ENCODE data around the gene AMFR. TPM values are rescaled to one million over a fixed set of nuclear protein-coding genes. Genes with fewer than 3 reads are reported as not detected.

The AMFR gene
- total RNA-seq, 4 donors from 2014 or later = 172 to 216 (median 194) TPM

DNA sequence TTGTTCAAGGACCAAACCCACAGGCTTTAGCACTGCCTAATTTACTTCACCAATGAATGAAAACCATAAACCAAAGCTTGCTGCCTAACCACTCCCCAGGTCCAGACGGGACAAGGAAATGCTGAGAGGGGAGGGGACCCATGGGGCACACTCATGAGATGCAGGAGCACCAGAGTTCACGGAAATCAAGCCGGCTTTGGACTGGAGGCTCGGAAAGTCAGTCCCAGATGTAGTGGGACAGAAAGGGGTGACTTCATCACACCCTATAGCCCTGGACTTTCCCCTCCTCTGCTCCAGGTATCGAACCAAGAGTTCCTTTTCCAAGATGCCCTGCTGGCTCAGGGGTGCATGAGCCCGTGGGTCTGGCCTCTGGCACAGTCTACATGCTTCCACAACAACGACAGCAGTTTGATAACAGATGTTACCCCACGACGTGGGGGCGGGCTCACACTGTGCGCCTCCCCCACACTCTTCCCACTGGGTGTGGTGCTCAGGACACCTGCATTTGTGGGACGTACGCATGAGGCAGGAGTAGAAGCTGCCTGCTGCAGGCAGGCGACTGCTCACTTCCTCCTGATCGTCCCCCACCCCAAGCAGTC lies 63.2 kb downstream of the AMFR start:
- Histone ChIP-seq H3K36me3 (peaks cover 4 to 65% of the 10 kb centered on the region in 2 donors), H3K27ac (no peak overlapping the region), H3K4me3 (no peak overlapping the region), H3K27me3 (no peaks in the 10 kb centered on the region), H3K9me3 (no peaks in the 10 kb centered on the region), H3K4me1 (peaks cover 0 to 5% (median 0%) of the 10 kb centered on the region in 3 donors)
- no peak for TF ChIP-seq EP300 (IDR thresholded peaks at IDR 0.05)
- ATAC-seq = no peak
- WGBS, 2 donors (ENCODE audit: low coverage in 1 of 2) = 72% methylated on average over 11 of the region's 15 CpGs; no CpG with 5 or more reads in 1 of the 2 donors

DNA sequence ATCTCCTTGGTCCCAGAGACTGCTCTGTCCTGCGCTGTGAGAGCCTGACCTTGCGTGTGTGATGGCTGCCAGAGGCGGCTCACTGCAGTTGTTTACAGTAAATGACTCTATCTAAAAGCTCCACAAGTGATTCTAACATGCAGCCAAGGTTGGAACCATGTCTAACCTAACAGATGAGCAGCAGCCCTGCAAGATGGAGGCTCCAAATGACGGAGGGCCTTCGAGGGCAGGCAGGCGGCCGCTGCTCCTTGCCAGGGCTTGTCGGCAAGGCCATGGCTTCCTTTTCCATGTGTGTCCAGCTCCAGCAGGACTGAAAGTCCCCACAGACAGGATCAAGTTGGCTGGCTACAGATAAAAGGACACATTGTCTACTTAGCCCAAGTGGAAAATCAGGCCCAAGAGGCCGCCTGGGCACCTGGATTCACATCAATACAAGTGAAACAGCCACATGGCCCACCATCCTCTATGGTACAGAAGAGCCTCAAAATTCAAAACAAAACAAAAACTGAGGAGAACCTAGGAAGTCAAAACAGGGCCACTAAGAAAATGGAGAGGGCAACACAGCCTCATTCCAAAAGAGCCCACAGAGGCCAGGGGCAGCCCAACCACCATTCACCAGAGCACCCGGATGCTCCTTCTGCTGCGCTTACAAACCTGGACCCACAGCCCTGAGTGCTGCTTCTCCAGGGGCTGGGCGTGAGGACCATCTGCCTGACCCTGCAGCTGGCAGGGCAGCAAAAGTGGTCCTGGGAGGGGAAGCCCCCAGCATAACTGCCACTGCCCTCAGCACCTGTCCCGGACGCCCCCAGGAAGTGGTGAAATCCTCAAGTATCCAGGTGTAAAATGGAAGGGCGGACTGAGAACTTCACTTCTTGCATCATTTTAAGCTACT lies 65.0 kb downstream of the AMFR start:
- no peaks in the 10 kb centered on the region for H3K27me3 ChIP-seq
- no peaks in the 10 kb centered on the region for H3K9me3 ChIP-seq
- H3K4me1 ChIP-seq = peaks cover 0 to 18% (median 5%) of the 10 kb centered on the region in 3 donors
- WGBS, 2 donors (ENCODE audit: low coverage in 1 of 2) = 92 to 100% methylated on average over 2 to 5 of the region's 15 CpGs
- no peak overlapping the region for H3K27ac ChIP-seq
- H3K36me3 ChIP-seq = peaks cover 4 to 50% of the 10 kb centered on the region in 2 donors
- no peak for TF ChIP-seq EP300 (IDR thresholded peaks at IDR 0.05)
- TF ChIP-seq POLR2AphosphoS5 (IDR thresholded peaks at IDR 0.05) = no peak
- no peak for TF ChIP-seq POLR2A (IDR thresholded peaks at IDR 0.05)
- TF ChIP-seq, protein P1, sequence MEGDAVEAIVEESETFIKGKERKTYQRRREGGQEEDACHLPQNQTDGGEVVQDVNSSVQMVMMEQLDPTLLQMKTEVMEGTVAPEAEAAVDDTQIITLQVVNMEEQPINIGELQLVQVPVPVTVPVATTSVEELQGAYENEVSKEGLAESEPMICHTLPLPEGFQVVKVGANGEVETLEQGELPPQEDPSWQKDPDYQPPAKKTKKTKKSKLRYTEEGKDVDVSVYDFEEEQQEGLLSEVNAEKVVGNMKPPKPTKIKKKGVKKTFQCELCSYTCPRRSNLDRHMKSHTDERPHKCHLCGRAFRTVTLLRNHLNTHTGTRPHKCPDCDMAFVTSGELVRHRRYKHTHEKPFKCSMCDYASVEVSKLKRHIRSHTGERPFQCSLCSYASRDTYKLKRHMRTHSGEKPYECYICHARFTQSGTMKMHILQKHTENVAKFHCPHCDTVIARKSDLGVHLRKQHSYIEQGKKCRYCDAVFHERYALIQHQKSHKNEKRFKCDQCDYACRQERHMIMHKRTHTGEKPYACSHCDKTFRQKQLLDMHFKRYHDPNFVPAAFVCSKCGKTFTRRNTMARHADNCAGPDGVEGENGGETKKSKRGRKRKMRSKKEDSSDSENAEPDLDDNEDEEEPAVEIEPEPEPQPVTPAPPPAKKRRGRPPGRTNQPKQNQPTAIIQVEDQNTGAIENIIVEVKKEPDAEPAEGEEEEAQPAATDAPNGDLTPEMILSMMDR (IDR thresholded peaks at IDR 0.05) = no peak
- no peak overlapping the region for H3K4me3 ChIP-seq
- no peak for ATAC-seq

DNA sequence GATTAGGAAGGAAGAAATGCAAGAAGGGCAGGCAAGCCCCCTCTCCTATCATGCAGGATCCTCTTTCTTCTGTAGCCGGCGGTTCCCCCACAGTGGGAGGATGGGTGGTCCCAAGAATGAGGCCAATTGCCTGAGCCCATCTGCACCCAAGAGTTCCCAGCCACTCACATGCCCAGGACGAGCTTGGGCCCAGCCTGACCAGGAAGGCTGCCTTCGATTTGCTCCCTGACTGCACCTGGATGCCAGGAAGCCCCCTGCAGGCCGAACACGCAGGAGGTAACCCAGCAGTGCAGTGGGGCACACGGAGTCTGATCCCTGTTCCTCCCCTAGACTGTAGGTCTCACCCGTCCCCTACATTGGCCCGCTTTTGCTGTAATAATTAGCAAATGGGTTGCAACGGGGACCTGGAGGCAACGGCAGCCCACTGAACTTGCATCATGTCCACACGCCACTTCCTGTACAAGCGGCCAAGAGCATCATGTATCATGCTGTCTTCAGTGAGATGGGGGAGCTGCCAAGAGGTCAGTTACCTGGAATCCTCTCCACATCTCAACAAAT lies 67.5 kb downstream of the AMFR start:
- Histone ChIP-seq H3K4me1 (peaks cover 0 to 18% (median 5%) of the 10 kb centered on the region in 3 donors), H3K27ac (peak overlapping the region in 3 of 4 donors; percentile 60 to 75 (median 74)), H3K27me3 (no peaks in the 10 kb centered on the region), H3K4me3 (no peak overlapping the region), H3K9me3 (no peaks in the 10 kb centered on the region), H3K36me3 (peaks cover 4 to 25% of the 10 kb centered on the region in 2 donors)
- no peak for ATAC-seq
- WGBS, 2 donors (ENCODE audit: low coverage in 1 of 2) = 81 to 92% methylated on average over 3 to 4 of the region's 13 CpGs
- TF ChIP-seq, protein P1 (IDR thresholded peaks at IDR 0.05) = no peak
- no peak for TF ChIP-seq EP300 (IDR thresholded peaks at IDR 0.05)
- TF ChIP-seq POLR2AphosphoS5 (IDR thresholded peaks at IDR 0.05) = peak; percentile 16

DNA sequence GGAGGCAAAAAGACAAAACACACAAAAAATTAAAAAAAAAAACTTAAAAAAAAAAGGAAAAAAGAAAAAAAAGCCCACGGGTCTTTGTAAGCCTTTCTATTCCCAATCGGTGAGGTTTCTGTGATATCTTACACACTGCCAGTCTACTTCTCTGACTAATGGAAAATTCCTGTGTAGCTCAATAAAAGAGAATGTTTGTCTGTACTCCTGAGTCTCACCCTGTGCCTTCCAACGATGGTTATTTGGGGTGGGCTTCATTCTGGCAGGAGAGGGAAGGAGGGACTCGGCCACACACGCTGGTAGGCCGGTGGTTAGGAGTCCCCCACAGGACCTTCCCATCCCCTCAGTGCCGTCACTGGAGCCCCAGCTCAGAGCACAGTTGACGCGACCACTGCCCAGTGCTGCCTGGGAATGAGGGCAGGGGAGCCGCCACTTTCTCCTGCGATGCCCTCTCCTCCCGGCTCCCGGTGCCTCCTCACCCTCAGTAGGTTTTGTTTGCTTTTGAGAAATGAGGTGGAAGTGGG lies 68.0 kb downstream of the AMFR start:
- H3K4me1 ChIP-seq = peaks cover 0 to 18% (median 5%) of the 10 kb centered on the region in 3 donors
- ATAC-seq = peak; percentile 41
- no peaks in the 10 kb centered on the region for H3K27me3 ChIP-seq
- WGBS, 2 donors (ENCODE audit: low coverage in 1 of 2) = 2 to 7% methylated on average over 3 of the region's 13 CpGs
- H3K9me3 ChIP-seq = no peaks in the 10 kb centered on the region
- peak overlapping the region in 3 of 4 donors; percentile 60 to 75 (median 74) for H3K27ac ChIP-seq
- TF ChIP-seq EP300 (IDR thresholded peaks at IDR 0.05) (no peak), POLR2A (IDR thresholded peaks at IDR 0.05) (no peak), POLR2AphosphoS5 (IDR thresholded peaks at IDR 0.05) (no peak)
- TF ChIP-seq, protein P1 (IDR thresholded peaks at IDR 0.05) = no peak
- peak overlapping the region; percentile 46 to 54 for H3K4me3 ChIP-seq
- H3K36me3 ChIP-seq = peaks cover 2 to 19% of the 10 kb centered on the region in 2 donors
